Ovary (tissue), 9 donors: Measurements from ENCODE around the gene PSME2. TPM values are rescaled to one million over a fixed set of nuclear protein-coding genes. Genes with fewer than 3 reads are reported as not detected.

Experiments
- DNase-seq, 5 donors: peaks; one replicate each; pipeline ENCODE4 v3.0.0-alpha.2; 2019 to 2020
- H3K27ac ChIP-seq, 2 donors: fragments of 200-600 bp; one replicate each; pipeline versions ENCODE4 v1.5.1 to v1.8.0; 2019 to 2022
- H3K27me3 ChIP-seq: fragments of 200-600 bp; one replicate; pipeline ENCODE4 v1.8.0; 2022
- H3K36me3 ChIP-seq: fragments of 200-600 bp; sonication (generic); one replicate; pipeline ENCODE4 v1.5.1; 2019
- H3K4me1 ChIP-seq: one replicate; pipeline ENCODE4 v1.8.1; 2013; ENCODE audit warnings: mild to moderate bottlenecking, moderate library complexity; ENCODE audit not compliant: insufficient read depth
- H3K4me3 ChIP-seq: fragments of 200-600 bp; sonication (generic); one replicate; pipeline ENCODE4 v1.5.1; 2017
- H3K9me3 ChIP-seq, 2 donors: fragments of 200-600 bp in 1 of 2; sonication (generic) in 1 of 2; one replicate each; pipeline versions ENCODE4 v1.5.1 to v1.8.1; 2013 to 2019; ENCODE audit warnings: mild to moderate bottlenecking in 1 of 2, moderate library complexity in 1 of 2
- EP300 ChIP-seq: sonication (generic); formaldehyde crosslinking; IDR thresholded peaks from one replicate; pipeline ENCODE4 v1.6.1; 2017; ENCODE audit warnings: antibody characterized with exemption
- POLR2A ChIP-seq: fragments of 450-650 bp; IDR thresholded peaks from one replicate; pipeline ENCODE4 v1.6.1; 2017; ENCODE audit warnings: antibody characterized with exemption, mild to moderate bottlenecking, moderate library complexity
- WGBS, 3 donors: extraction: QIAGEN DNeasy Blood & Tissue Kit in 1 of 3; methylation state at CpG; one replicate each; pipeline versions ENCODE4 v1.1.5 to v1.1.7; 2013 to 2017; 5-methylcytosine and 5-hydroxymethylcytosine counted together
- intact Hi-C, 4 donors: fragments of 100-400 bp; cut with DNase I; formaldehyde crosslinking; loops; one replicate each; pipeline versions ENCODE4 v1.11.0 to v1.15.1; 2022 to 2023
- polyA plus RNA-seq, 2 donors: library from polyadenylated mRNA; stranded (reverse); fragments of 200-250 nt in 1 of 2; fragments of 350-450 nt in 1 of 2; fragmentation: Illumina TruSeq in 1 of 2; extraction: RNeasy Lipid Tissue Mini Kit (QIAGEN cat#74804) in 1 of 2; gene quantifications; one replicate each; pipeline ENCODE4 v1.2.3, GENCODE V29; 2013 to 2014
- total RNA-seq, 7 donors: library from RNA; depleted of rRNA in 2 of 7; stranded (reverse); fragments of >200 nt in 2 of 7; fragmentation: NEBNext Ultra II Directional in 3 of 7; extraction: Animal tissue kit (Norgen Biotek cat#: 25700) in 3 of 7; gene quantifications; one replicate each; pipeline versions ENCODE4 v1.1.0 to v1.2.4, GENCODE V29; 2016 to 2023
- TF ChIP-seq, protein P1 (sequence below), 3 donors: fragments of 450-650 bp in 2 of 3; fragments of 200-600 bp in 1 of 3; IDR thresholded peaks; one replicate each; pipeline versions ENCODE4 v1.5.1 to v1.8.0; 2016 to 2022; ENCODE audit warnings: antibody characterized with exemption in 3 of 3, mild to moderate bottlenecking in 1 of 3
- donor health status: DM: no; HTN: no; CAD: no; lungs with moderate emphysema.
- donor health status: DM: no; HTN: no; CAD: no.
- donor health status: Bipolar disorder and iron deficiency.
- donor health status: DM: yes; HTN: yes; CAD: no.
- donor health status: DM: no; HTN: no; CAD: no.
- donor health status: DM: yes; HTN: yes; CAD: no.

PSME2 gene
- total and polyA plus RNA-seq, 9 donors, result 34.7 to 160 (median 95.6) TPM

DNA sequence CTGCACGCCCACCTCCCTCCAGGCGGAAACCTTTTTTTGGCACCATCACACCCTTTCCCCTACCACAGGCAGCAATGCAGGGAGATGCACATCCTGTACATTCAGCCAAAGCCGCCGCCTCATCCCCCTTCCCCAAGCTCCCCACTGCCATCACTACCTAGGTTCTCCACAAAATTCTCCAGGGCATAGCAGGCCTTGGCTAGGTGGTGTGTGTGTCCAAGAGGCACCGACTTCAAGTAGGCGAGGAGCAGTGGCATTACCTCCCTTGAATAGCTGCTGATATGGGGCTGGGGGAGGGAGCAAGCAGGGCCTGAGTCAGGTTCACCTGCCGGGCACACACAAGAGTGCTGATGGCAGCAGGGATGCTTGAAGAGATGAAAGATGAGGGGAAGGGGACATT is 38.6 kb upstream of the PSME2 start:
- no peak for TF ChIP-seq POLR2A
- H3K27me3 ChIP-seq, result no peaks in the 10 kb centered on the region
- intact Hi-C loops, result no loop called here
- WGBS, 3 donors, result 90 to 96% (median 91%) methylated on average over 7 of the region's 7 CpGs
- peaks cover 2% of the 10 kb centered on the region for H3K4me1 ChIP-seq
- DNase-seq, result no peak
- H3K36me3 ChIP-seq, result no peaks in the 10 kb centered on the region
- H3K27ac ChIP-seq, result no peak overlapping the region
- no peaks in the 10 kb centered on the region for H3K9me3 ChIP-seq
- H3K4me3 ChIP-seq, result no peak overlapping the region

DNA sequence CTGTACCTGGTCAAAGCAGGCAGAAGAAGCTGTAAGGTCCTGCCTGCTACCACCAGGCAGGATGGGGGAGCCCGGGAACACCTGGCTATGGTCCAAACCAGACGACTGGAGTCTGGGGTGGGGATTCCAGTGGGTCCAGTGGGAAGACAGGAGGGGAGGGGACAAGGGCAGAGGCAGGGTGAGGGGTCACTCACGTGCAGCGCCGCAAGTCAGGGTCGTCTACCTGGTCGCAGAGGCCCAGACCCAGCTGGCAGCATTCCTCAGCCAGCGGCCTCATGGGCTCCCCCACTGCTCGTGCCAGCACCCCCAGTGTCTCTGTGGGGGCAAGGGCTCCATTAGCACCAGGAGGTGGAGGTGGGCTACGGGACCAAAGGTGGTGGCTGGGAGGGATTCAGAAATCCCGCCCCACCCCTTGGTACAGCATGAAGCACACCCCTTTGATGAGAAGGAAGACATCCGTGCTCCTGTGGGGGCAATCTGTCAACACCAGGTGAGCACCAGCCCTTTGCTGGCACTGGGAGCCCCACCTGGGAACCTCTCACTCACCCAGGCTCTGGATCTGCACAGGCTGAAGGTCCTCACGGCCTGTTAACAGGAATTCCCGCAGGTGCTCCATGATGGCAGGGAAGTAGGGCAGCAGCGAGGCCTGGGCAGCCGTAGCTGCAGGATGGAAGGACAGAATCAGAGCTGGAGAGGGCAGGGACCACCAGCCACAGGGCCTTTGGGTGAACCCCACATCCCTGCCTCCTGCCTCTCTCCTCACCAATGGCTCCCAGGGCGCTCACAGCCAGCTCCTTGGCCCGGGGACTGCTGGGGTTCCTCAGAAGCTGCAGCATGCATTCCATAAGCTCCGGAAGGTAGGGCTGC is 37.9 kb upstream of the PSME2 start:
- no peak for DNase-seq
- no peak overlapping the region for H3K27ac ChIP-seq
- 80 to 83% (median 82%) methylated on average over 19 of the region's 19 CpGs for WGBS, 3 donors
- H3K36me3 ChIP-seq, result no peaks in the 10 kb centered on the region
- peaks cover 2% of the 10 kb centered on the region for H3K4me1 ChIP-seq
- TF ChIP-seq POLR2A (no peak), EP300 (no peak)
- TF ChIP-seq, protein P1, sequence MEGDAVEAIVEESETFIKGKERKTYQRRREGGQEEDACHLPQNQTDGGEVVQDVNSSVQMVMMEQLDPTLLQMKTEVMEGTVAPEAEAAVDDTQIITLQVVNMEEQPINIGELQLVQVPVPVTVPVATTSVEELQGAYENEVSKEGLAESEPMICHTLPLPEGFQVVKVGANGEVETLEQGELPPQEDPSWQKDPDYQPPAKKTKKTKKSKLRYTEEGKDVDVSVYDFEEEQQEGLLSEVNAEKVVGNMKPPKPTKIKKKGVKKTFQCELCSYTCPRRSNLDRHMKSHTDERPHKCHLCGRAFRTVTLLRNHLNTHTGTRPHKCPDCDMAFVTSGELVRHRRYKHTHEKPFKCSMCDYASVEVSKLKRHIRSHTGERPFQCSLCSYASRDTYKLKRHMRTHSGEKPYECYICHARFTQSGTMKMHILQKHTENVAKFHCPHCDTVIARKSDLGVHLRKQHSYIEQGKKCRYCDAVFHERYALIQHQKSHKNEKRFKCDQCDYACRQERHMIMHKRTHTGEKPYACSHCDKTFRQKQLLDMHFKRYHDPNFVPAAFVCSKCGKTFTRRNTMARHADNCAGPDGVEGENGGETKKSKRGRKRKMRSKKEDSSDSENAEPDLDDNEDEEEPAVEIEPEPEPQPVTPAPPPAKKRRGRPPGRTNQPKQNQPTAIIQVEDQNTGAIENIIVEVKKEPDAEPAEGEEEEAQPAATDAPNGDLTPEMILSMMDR (IDR thresholded peaks at IDR 0.05), result no peak
- no peaks in the 10 kb centered on the region for H3K9me3 ChIP-seq
- intact Hi-C loops, result no loop called here
- H3K27me3 ChIP-seq, result no peaks in the 10 kb centered on the region
- no peak overlapping the region for H3K4me3 ChIP-seq

DNA sequence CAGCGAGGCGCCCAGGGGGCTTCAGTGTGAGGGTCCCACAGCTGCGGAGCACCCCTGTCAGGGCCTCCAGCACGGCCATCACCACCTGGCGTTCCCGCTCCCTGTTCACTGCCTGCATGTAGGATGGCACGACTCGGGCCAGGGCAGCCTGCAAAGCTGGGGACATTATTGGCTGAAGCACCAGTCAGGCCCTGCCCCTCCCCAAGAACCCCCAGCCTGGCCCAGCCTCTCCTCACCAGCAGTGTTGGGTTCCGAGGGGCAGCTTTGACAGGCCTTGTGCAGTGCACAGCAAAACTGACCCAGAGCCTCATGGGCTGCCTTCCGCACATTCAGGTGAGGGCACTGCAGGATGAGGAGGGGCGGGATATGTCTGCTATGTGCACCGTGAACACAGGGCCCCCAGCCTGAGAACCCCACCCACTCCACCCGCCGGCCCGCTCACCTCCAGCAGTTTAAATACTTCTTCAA is 36.6 kb upstream of the PSME2 start:
- Histone ChIP-seq H3K27ac (no peak overlapping the region), H3K9me3 (no peaks in the 10 kb centered on the region), H3K4me1 (peaks cover 2% of the 10 kb centered on the region), H3K4me3 (no peak overlapping the region), H3K36me3 (no peaks in the 10 kb centered on the region), H3K27me3 (no peaks in the 10 kb centered on the region)
- WGBS, 3 donors, result 86 to 88% (median 87%) methylated on average over 14 to 15 of the region's 15 CpGs
- TF ChIP-seq EP300 (no peak), POLR2A (no peak)
- TF ChIP-seq, protein P1 (IDR thresholded peaks at IDR 0.05), result no peak
- intact Hi-C loops, result no loop called here
- DNase-seq, result no peak

DNA sequence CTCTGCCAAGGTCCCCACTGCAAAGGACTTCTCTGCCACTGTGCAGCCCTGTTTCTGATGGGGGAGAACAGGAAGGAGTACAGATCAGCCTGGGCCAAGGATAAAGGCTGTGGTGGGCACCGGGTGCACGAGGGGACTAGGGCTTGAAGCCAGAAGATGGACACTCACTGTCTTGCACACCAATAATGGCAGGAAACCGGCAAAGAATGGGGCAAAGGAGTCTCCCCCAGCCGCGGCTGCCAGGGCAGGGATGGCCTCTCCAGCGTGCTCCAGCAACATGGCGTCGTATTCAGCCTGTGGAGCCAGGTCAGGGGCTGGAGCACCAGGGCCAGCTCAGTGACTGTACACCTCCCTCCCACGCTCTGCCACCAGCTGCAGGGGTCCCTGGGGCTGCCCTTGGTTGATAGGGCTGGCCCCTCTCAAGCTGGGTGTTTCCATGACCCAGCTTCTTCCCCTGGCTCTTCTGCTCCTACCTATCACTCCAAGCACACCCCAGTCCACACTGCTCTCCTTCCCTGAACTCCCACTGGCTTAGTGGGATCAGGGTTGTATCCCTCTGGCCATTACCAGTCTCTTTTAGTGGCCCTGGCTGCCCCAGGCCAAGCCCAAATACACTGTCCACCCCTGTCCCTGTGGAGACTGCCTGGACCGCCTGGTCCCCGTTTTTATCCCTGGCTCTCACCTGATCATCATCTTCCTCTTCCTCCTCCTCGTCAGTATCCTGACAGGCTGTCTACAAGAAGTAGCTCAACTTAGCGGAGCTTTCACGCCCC is 35.9 kb upstream of the PSME2 start:
- 80 to 83% (median 81%) methylated on average over 14 of the region's 14 CpGs for WGBS, 3 donors
- Histone ChIP-seq H3K36me3 (no peaks in the 10 kb centered on the region), H3K9me3 (no peaks in the 10 kb centered on the region), H3K27ac (no peak overlapping the region), H3K4me3 (no peak overlapping the region), H3K27me3 (no peaks in the 10 kb centered on the region), H3K4me1 (no peaks in the 10 kb centered on the region)
- no peak for DNase-seq
- intact Hi-C loops, result no loop called here
- TF ChIP-seq POLR2A (no peak), EP300 (no peak)
- TF ChIP-seq, protein P1 (IDR thresholded peaks at IDR 0.05), result no peak
